CD4-positive, alpha-beta T cell treated with Interleukin-2 at 100 ng/mL for 4 hours (primary cell): ENCODE data around the gene PTPRN2.
"Not testable (repeated sequence)": the region's sequence is repeated elsewhere in the genome, so short reads cannot be mapped to it uniquely, and the experiment has no call there.

Experiments
- DNase-seq: peaks from one replicate; pipeline ENCODE4 v3.0.0-alpha.2; 2020; ENCODE audit warnings: low spot score

The PTPRN2 gene

DNA sequence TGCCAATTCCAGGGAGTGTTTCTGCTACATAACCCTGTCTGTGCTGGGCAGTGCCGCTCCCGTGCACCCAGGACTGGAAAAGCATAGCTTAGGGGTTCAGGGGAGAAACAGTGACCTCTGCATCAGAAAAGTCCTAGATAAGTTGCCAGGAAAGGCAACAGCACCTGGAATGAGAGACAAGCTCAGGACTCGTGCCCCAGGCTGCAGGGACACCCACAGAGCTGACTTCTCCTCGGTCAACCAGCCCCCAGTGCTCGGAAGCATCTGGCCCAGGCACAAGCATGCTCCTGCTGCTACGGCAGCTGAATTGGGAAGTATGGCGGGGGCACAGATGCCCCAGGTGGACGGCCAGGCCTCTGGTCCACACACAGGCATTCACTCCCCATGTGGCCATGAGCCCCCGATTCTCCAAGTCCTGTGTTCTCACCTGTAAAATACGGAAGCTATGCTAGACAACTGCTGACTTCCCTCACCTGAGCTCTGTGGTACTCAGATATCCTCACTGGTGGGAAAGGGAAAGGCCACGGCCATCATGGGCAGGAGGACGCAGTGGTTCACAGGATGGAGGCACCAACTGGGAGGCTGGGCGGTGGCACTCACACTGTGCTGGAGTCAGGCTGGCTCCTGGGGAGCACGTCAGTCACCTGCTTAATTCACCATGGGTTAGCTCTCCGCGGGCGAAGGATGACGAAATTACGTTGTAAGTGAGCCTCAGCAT lies 220.5 kb downstream of the PTPRN2 start:
- no peak for DNase-seq

DNA sequence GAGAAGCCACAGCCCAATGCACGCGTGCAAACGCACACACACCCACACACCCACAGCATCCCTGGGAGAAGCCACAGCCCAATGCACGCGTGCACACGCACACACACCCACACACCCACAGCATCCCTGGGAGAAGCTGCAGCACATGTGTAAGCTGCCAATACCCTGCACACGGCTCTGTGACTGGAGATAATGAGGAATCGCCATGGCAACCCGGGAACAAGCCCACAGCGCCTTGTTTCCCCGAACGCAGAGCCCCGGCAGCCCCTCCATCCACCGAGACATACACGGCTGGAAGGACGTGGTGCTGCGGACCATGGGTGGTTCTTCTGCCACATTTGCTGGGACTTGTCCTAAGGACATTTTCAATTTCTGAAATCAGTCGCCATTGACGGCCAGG lies 221.3 kb downstream of the PTPRN2 start:
- DNase-seq = no peak

DNA sequence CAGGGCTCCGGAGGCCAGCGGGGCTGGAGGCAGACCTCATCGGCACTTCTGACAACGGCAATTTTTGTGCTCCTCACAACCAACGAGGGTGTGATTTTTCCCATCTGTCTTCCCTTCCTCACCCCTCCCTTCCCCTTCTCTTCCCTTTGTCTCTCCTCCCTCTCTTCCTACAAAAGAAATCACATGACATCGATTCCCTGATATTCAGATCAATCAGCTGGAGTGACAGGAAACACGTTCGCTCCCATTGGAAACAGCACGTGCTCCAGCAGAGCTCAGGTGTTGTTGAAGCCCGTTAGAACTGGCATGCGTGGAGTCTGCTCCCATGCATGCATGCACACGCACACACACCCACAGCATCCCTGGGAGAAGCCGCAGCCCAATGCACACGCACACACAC lies 222.4 kb downstream of the PTPRN2 start:
- no peak for DNase-seq

DNA sequence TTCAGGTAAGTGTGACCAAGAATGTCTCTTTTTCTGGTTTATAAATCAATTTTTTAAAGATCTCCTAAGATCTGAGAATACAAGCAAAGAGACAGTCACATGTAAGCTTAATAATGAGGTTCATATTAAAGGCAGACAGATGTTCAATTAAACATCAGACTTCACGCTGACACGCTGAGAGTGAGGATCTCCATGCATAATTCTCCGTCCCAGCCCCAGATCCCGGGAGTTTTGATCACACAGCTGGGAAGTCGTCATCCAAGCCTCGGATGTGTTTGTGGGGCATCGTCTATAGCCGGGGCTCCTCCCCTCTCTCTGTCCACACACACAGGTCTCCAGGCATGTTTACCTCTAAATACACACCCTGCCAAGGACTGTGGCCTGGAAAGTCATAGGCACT lies 223.2 kb downstream of the PTPRN2 start:
- DNase-seq = no peak

DNA sequence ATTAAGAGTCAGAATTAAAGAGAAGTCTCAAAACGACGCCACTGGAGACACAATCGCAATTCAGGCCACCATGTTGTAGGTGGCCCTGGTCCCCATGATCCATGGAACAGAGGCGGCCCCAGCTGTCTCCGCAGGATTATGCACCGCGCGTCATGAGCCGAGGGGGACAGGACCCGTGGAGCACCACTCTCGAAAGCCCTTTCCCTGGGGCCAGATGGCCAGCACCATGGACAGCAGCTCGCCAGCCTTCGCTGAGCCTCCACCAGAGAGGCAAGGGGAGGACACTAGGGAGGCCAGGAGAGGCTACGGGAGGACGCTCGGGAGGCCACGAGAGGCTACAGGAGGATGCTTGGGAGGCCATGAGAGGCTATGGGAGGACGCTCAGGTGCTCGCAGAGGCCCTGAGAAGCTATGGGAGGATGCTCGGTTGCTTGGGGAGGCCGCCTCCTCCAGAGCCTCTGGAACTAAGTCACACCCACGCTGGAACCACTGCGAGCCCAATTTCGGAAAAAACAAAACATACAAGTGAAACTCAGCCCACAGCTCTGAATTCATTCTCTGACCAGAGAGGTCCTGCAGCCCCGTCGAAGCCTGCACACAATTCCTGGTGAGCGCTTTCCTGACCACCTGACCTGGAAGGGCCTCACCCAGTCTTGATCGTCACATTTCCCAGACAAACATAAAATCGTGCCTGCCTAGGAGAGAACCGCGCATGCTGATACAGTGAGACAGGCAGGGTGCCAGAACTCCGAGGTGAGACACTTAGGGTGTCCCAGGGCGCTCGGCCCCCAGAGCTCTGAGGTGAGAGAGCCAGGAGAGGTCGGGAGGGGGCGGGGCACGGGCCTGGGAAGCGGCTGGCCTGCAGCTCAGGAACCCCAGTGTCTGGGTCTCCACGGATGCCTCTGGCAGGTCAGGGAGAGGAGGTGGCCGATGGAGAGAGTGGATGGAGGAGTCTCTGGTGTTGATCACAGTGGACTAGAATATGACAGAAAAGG lies 224.4 kb downstream of the PTPRN2 start:
- DNase-seq = no peak

DNA sequence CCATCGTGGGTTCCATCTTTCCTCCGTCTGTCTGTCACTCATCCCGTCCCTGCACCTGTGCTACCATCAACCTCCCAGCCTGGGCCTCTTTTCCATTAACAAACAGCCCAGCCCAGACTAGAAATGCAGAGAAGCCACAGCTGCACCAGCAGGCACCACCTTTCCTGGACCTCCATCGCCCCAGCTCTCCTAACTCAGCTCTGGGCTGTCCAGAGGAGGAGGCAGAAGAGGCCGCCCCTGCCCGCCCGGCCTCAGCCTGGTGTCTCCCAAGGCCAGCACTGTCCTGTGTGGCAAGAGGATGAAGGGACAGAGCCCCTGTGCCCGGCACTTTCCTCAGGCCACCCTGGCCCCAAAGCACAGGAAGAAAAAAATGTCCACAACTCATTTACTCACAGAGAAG lies 225.6 kb downstream of the PTPRN2 start:
- no peak for DNase-seq

DNA sequence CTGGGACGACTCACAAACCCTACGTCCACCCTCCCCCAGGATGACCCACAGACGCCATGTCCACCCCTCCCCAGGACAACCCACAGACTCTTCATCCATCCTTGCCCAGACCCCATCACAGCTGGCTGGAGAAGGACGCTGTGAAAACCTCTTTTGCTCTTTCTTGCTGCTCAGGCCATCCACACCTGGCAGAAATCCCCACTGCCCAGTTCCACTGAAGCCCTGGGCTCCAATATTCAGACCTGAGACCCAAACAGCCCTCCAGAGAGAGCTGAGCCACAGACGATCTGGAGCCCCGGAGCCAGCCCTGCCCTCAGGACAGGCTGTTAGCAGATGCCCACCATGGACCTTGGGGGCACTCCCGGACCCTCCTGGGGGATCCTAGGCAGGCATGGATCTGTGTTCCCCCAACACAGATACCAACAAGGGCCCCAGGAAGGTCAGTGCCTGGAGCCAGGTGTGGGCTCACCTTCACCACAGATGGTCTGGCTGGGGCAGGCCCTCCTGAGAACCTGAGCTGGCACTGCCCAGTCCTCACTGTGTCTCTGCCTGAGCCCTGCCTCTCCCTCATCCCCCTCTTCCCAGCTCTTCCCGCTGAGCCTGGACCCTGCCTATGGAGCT lies 226.2 kb downstream of the PTPRN2 start:
- no peak for DNase-seq

DNA sequence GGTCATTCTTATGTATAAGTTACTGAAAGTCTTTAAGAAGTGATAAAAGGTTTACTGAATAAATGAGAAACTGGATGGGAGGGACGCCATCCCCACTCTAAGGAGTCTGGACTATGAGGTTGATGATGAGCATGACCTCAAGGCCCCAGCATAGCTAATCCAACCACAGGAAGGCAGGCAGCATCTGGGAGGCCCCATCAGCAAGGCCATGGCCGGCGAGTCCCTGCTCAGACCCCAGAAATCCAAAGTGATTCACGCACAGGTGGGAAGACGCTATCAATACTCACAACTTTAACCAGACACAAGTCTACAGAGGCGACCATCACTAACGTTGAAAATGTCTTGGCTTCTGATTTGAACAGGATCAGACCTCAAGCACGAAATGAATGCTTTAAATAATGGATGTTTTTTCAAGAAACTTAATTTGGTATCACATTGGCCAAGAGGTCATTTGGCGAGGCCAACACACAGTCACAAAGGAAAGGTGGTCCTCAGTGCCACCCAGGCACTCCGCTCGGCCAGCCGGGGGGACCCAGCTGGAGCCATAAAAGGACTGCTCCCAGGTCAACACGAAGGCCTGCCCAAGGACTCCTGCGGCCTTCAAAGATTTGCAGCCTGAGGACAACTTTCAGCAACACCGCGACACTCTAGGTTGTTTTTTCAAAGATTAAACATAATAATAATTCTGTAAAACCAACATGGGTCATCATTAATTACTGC lies 228.5 kb downstream of the PTPRN2 start:
- no peak for DNase-seq

DNA sequence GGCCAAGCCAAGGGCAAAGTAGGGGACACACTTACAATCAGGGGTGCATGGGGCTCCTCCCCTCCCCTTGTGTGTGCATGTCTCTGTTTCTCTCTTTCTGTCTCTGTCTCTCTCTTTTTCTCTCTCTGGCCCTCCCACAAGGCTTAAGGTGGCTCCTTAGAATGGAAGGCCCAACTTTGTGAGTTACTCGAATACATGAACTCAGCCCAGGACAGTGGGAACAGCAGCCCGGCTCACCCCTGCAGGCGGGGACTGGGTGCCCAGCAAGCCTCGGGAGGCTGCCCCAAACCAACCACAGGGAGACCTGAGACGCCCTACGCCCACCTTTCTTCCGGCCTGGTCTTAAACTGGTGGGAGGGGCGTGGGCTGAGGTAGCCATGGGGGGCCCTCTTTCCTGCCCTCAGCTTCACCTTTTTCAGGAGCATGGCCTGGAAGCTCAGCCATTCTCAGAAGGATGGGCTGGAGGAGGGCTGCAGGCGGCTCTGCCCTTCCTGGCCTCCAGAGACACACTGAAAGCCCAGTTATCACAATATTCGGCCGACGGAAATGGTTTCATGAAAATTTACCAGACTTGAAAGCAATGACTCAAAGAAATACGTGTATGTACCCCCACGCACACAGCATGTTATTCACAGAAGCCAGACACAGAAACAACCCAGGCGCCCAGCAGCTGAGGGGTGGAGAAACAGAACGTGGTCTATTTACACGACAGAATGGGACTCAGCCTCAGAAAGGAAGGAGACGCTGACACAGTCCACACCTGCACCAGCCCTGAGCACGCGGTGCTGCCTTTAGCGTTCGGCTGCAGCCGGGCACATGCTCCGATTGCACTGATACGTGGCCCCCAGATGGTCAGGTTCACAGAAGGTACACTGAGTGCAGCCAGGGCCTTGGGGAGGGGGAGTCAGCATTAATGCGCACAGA lies 229.5 kb downstream of the PTPRN2 start:
- DNase-seq = no peak

DNA sequence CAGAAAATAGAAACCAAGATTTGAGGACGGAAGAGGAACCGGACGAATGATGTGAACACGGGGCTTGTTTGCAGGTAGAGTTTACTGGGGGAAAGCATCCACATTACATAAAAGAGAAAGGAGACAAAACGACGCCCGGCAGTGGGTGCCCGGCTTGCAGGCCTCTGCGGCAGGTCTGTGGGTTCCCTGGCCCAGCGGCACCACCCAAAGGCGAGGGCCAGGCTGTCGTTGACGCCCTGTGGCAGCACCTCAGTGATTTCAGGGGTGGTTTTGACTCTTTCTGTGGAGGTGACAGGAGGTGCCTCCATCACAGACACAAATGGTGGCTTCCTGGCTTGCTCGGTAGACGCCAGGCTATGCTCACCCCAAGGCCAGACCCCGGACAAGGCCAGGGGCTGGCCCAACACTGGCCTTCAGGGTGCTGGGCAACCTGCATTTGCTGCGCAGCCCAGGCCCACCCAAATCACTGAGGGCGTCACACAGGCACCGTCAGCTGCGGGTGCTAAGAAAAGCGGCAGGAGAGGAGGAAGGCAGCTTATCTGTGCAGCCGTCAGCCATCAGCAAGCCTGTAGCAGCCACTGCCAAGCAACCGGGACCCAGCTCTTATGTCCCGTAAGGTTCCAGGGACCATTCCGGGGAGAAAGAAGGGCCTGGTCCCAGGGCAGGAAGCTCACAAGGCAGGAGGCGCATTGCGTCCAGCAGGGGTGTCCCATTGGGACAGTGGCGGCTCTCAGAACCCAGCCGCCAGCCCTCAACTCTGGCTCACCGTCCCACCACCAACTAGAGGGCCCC lies 230.3 kb downstream of the PTPRN2 start:
- no peak for DNase-seq

DNA sequence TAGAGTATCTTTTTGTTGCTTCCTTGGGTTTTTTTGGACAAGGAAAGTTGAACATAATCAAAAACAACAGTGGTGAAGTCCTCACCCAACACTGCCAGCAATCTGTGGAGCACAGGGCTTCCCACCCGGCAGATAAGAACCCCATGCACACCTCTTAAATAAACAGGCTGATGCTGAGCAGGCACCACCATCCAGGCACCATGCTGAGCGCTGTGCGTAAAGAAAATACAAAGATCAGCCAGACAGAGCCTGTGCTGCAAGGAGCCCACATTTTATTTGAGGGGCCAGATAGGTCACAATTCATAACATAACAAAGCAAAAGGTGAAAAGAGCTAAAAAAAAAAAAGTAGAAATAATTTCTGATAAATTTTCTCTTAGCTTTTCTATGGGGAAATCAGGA lies 231.2 kb downstream of the PTPRN2 start:
- DNase-seq = no peak

DNA sequence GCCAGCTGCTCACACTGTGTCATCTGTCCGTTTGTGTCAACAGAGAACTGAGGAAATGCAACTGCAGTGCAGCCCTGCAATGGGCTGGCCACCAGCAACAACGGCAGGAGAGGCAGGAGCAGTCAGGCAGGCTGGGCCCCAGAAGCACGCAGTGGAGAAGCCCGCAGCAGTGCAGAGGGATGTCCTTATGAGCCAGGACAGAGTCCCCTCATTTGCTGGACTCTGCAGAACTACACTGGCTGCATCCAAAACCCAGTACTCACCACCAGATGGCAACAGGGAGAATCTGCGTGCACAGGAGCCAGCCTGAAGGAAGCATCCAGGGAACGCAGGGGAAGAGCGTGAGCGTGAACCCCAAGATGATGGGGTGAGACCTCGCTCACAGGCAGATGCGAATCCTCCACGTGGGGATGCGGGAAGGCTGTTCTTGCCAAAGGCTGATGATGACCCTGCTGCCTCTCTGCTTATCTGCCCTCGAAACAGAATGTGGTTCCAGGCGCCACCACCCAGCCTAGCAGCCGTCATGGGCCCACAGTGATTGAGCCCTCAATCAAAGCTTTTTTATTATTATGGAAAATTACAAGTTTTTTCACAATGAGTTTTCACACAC lies 232.1 kb downstream of the PTPRN2 start:
- DNase-seq = no peak

DNA sequence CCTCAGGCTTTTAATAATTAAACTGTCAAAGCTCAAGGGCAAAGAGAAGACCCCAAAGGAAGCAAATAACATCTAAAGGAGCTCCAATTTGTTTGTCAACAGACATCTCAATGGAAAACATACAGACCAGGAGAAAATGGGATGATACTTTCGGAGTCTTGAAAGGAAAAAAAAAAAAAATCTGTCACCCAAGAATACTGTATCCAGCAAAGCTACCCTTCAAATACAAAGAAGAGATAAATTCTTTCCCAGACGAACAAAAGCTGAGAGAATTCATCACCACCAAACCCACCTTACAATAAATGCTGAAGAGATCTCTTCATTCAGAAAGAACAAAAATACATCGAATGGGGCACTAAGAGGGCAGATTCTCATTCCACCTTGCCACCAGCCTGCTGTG lies 232.8 kb downstream of the PTPRN2 start:
- DNase-seq = no peak

DNA sequence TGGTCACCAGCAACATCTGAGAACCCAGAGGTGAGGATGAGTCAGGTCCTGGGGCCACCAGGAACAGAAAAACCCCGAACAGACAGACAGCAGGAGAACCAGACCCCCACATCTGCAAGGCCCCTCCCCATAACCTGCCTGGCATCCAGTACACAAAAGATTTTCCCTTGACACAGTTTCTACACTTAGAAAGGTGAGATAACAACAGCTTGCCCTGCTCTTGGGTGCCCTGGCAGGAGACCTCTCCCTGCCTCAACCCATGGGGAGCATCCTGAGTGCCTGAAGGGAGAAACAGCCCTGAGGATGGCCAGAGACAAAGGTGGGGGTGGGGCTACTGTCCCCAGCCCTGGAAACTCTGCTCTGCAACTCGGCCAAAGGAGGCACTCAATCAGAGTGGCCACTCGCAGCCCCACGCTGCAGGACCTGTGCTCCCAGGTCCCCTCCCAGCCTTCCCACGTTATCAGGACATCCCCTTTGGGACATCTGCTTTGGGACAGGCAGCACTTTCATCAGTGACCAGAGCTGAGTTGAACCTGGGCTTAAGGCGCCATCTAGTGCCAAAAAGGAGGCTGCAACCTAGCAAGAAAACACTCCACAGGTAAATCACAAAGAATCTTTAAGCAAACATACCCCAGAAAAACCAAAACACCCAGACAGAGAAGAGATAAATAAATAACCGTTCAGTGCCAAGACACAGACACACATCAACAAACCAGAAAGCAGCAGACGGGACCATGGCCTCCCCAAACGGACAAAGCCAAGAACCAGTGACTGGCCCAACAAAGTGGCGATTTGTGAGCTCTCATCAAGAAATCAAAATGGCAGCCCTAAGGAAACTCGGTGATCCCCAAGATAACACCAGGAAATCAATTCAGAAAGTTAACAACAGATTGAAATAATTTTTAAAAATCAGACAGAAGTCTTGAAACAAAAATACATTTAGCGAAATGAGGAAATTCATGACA lies 233.7 kb downstream of the PTPRN2 start:
- no peak for DNase-seq

DNA sequence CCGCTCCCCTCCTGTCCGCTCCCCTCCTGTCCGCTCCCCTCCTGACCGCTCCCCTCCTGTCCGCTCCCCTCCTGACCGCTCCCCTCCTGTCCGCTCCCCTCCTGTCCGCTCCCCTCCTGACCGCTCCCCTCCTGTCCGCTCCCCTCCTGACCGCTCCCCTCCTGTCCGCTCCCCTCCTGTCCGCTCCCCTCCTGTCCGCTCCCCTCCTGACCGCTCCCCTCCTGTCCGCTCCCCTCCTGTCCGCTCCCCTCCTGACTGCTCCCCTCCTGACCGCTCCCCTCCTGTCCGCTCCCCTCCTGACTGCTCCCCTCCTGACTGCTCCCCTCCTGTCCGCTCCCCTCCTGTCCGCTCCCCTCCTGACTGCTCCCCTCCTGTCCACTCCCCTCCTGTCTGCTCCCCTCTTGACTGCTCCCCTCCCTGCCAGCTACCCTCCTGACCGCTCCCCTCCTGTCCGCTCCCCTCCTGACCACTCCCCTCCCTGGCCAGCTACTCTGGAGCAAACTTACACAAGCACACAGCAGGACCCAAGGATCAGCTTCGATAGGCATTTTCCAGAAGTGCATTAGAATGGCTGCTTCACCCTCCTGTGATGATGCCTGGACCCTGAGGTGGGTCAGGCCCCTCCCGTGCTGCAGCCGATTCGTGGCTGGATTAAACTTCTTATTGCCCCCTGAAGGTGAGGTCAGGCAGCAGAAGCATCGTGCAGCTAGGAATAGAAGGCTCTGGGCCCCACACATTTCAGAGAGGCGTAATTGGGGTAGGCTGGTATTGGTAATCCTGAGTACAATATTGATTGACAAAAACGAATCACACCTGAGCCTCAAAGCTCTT lies 235.5 kb downstream of the PTPRN2 start:
- not testable (repeated sequence) for DNase-seq

DNA sequence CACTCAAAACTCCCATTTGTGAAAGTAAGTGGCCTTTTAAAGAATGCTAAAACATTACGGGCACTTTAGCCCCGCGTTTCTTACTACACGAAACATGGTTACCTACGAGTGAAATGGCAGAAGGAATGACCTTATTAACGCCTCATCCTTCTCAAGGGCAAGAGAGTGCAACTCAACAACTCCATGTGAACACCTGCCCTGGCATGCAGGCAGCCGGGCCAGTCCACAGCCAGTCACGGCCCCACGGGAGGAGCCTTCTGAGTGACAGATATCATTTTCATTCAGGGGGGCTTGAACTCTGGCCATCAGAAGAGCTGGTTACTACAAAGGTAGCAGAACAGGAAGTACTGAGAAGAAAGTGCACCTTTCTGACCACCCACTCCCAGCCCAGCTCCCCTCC lies 236.1 kb downstream of the PTPRN2 start:
- DNase-seq = no peak

DNA sequence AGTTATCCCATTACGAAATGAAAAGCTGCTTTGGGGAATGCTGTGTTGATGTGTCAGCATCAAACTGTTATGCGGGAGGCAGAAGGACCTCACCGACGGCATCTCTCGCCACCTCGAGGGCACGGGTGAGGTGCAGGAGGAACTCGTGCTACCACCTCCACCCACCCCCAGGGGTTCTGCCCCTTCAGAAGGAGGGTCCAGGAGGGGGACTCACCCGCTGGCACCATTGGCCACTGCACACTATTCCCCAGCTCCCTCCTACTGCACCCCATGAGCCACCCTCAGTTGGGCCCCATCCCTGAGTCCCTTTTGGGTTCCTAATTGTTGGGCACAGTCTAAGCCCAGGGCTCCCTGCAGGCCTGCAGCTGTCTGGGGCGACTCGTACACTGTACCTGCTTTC lies 236.6 kb downstream of the PTPRN2 start:
- no peak for DNase-seq
